ENCODE results near the gene LDLRAP1. TPM values are rescaled to one million over a fixed set of nuclear protein-coding genes. Genes with fewer than 3 reads are reported as not detected.

Gene LDLRAP1
- total RNA-seq, 1 experiment from 2014 or later = 16.3 TPM

- no peak for TF ChIP-seq AFF4 (CRISPR knock-in tag; IDR thresholded peaks at IDR 0.05; ENCODE audit: borderline replicate concordance)
- TF ChIP-seq OVOL2 (CRISPR knock-in tag; IDR thresholded peaks at IDR 0.05; ENCODE audit: borderline replicate concordance) = no peak
- TF ChIP-seq SOX15 (CRISPR knock-in tag; IDR thresholded peaks at IDR 0.05) = no peak
- TF ChIP-seq SP1 (CRISPR knock-in tag; conservative IDR thresholded peaks at IDR 0.05) = no peak
- TF ChIP-seq ZSCAN18 (CRISPR knock-in tag; IDR thresholded peaks at IDR 0.05) = no peak
- no peak for TF ChIP-seq ZNF671 (CRISPR knock-in tag; IDR thresholded peaks at IDR 0.05)
- no peak for TF ChIP-seq CTCF (IDR thresholded peaks at IDR 0.05)
- no peak for TF ChIP-seq ELF4 (CRISPR knock-in tag; IDR thresholded peaks at IDR 0.05; ENCODE audit: low read depth)
- TF ChIP-seq ZNF232 (CRISPR knock-in tag; IDR thresholded peaks at IDR 0.05) = no peak
- no peak for TF ChIP-seq USF1 (CRISPR knock-in tag; IDR thresholded peaks at IDR 0.05)
- TF ChIP-seq CDX4 (CRISPR knock-in tag; IDR thresholded peaks at IDR 0.05; ENCODE audit: borderline replicate concordance) = no peak
- TF ChIP-seq HMGA2 (CRISPR knock-in tag; IDR thresholded peaks at IDR 0.05) = no peak
- TF ChIP-seq ZNF512 (CRISPR knock-in tag; IDR thresholded peaks at IDR 0.05; ENCODE audit: borderline replicate concordance) = no peak
- no peak for TF ChIP-seq FOXK1 (CRISPR knock-in tag; IDR thresholded peaks at IDR 0.05)
Measured at GRCh38 chr1:25516686-25517085, 26.7 kb upstream of the LDLRAP1 start (continued).

- no peaks in the 10 kb centered on the region; the same call in 1 of the 2 replicates for H3K27me3 Mint-ChIP-seq (ENCODE audit: low read depth)
- ChIA-PET CTCF (interaction anchor here (1.0 to 10.9 kb wide), 6 partner anchors 14 to 591 kb away, joined by 3 to 175 read pairs (median 4); no protein-coding TSS in a partner anchor), POLR2A (interaction anchor here (1.7 kb wide), 1 partner anchor 12 kb away, joined by 5 read pairs; no protein-coding TSS in a partner anchor)
- ATAC-seq (peak; percentile 85), DNase-seq (ENCODE audit: low spot score) (peak; percentile 68)
- peaks cover 23% of the 10 kb centered on the region for H3K4me1 Mint-ChIP-seq
- peaks cover 3% of the 10 kb centered on the region; the same call in 1 of the 2 replicates for H3K9me3 Mint-ChIP-seq
- peak overlapping the region; percentile 68; the same call in 1 of the 2 replicates for H3K27ac Mint-ChIP-seq
- no peaks in the 10 kb centered on the region for H3K36me3 Mint-ChIP-seq
- no peak overlapping the region for H3K4me3 Mint-ChIP-seq
- TF ChIP-seq GRHL2 (CRISPR knock-in tag; IDR thresholded peaks at IDR 0.05; ENCODE audit: insufficient replicate concordance, severe bottlenecking) = no peak
- TF ChIP-seq E2F4 (CRISPR knock-in tag; IDR thresholded peaks at IDR 0.05; ENCODE audit: borderline replicate concordance, low read depth) = no peak
- peak; percentile 62; the same call in 1 of the 2 replicates for TF ChIP-seq USF2 (CRISPR knock-in tag; IDR thresholded peaks at IDR 0.05)
- peak; percentile 58; the same call in 1 of the 2 replicates for TF ChIP-seq FOXK1 (CRISPR knock-in tag; IDR thresholded peaks at IDR 0.05)
- TF ChIP-seq FOXP1 (CRISPR knock-in tag; IDR thresholded peaks at IDR 0.05; ENCODE audit: borderline replicate concordance) = peak; percentile 40; the same call in 1 of the 2 replicates
- TF ChIP-seq ESRRA (CRISPR knock-in tag; IDR thresholded peaks at IDR 0.05; ENCODE audit: borderline replicate concordance) = no peak
- TF ChIP-seq USF1 (CRISPR knock-in tag; IDR thresholded peaks at IDR 0.05) = 0 out of 2 replicates have a peak, but pooled peaks have one; percentile 36
- no peak for TF ChIP-seq FOXJ3 (CRISPR knock-in tag; IDR thresholded peaks at IDR 0.05; ENCODE audit: borderline replicate concordance)
Measured at GRCh38 chr1:25517476-25518394, 25.7 kb upstream of the LDLRAP1 start.

Data from WTC11 (cell line).